Loucy (cell line): ENCODE data around the gene RAD51B.

Experiments
- H2AFZ ChIP-seq: fragments of 200-600 bp; sonication (generic); 2 replicates; pipeline ENCODE4 v1.6.0; 2016; ENCODE audit warnings: antibody characterized with exemption, mild to moderate bottlenecking, low read length, moderate library complexity
- H3F3A ChIP-seq: fragments of 200-600 bp; 2 replicates; pipeline ENCODE4 v1.6.0; 2016; ENCODE audit warnings: antibody characterized with exemption, low read depth, mild to moderate bottlenecking
- H3K27me3 ChIP-seq: fragments of 200-600 bp; sonication (generic); 2 replicates; pipeline ENCODE4 v1.6.1; 2014; ENCODE audit warnings: low read length, mild to moderate bottlenecking; ENCODE audit not compliant: insufficient read depth, poor library complexity, severe bottlenecking
- H3K36me3 ChIP-seq: fragments of 200-600 bp; sonication (generic); 2 replicates; pipeline ENCODE4 v1.6.1; 2016; ENCODE audit warnings: low read length; ENCODE audit not compliant: insufficient read depth
- H3K4me1 ChIP-seq: fragments of 200-600 bp; sonication (generic); 2 replicates; pipeline ENCODE4 v1.5.1; 2014; ENCODE audit warnings: low read length, mild to moderate bottlenecking; ENCODE audit not compliant: insufficient read depth, poor library complexity, severe bottlenecking
- H3K4me2 ChIP-seq: fragments of 200-600 bp; sonication (generic); 2 replicates; pipeline ENCODE4 v1.6.0; 2014; ENCODE audit warnings: antibody characterized with exemption, low read length, low read depth, mild to moderate bottlenecking; ENCODE audit not compliant: poor library complexity, severe bottlenecking
- H3K4me3 ChIP-seq: fragments of 200-600 bp; sonication (generic); 2 replicates; pipeline ENCODE4 v1.5.1; 2014; ENCODE audit warnings: low read length, mild to moderate bottlenecking, mixed read lengths; ENCODE audit not compliant: poor library complexity, severe bottlenecking
- H3K79me2 ChIP-seq: fragments of 200-600 bp; sonication (generic); 2 replicates; pipeline ENCODE4 v1.6.1; 2014; ENCODE audit warnings: low read length; ENCODE audit not compliant: insufficient read depth
- H3K9ac ChIP-seq: fragments of 200-600 bp; sonication (generic); 2 replicates; pipeline ENCODE4 v1.6.0; 2014; ENCODE audit warnings: mild to moderate bottlenecking, low read depth, low read length, moderate library complexity; ENCODE audit not compliant: poor library complexity, severe bottlenecking
- H3K9me2 ChIP-seq: fragments of 200-600 bp; sonication (generic); replicated peaks from 2 replicates; pipeline ENCODE4 v1.6.1; 2016; ENCODE audit warnings: low read depth, low read length, mixed read lengths
- H3K9me3 ChIP-seq: fragments of 200-600 bp; sonication (generic); 2 replicates; pipeline ENCODE4 v1.6.1; 2014; ENCODE audit warnings: mild to moderate bottlenecking, antibody characterized with exemption, low read length, low read depth; ENCODE audit not compliant: insufficient read depth
- H4K20me1 ChIP-seq: fragments of 200-600 bp; sonication (generic); 2 replicates; pipeline ENCODE4 v1.6.0; 2014; ENCODE audit warnings: antibody characterized with exemption, low read length, mild to moderate bottlenecking; ENCODE audit not compliant: insufficient read depth, poor library complexity, severe bottlenecking
- CTCF ChIP-seq: fragments of 200-600 bp; sonication (generic); conservative IDR thresholded peaks from 2 replicates; pipeline ENCODE4 v1.5.1; 2014; ENCODE audit warnings: mild to moderate bottlenecking, antibody characterized with exemption, low read length
- EZH2phosphoT487 ChIP-seq: fragments of 200-600 bp; IDR thresholded peaks from 2 replicates; pipeline ENCODE4 v1.6.1; 2018; ENCODE audit warnings: antibody characterized with exemption, mild to moderate bottlenecking, moderate library complexity, borderline replicate concordance

RAD51B gene

GRCh38 chr14:68471029-68471963 lies 651.7 kb downstream of the RAD51B start:
- Histone ChIP-seq H2AFZ (no peak overlapping the region), H3K9me3 (no peaks in the 10 kb centered on the region), H3K9me2 (no peaks in the 10 kb centered on the region), H3K27me3 (no peaks in the 10 kb centered on the region), H3K4me2 (no peak overlapping the region), H3K36me3 (no peaks in the 10 kb centered on the region), H4K20me1 (no peaks in the 10 kb centered on the region), H3K9ac (no peak overlapping the region), H3K79me2 (no peaks in the 10 kb centered on the region), H3K4me1 (peaks cover 9% of the 10 kb centered on the region), H3F3A (no peaks in the 10 kb centered on the region), H3K4me3 (no peak overlapping the region)
- no peak for TF ChIP-seq CTCF

- Histone ChIP-seq H4K20me1 (no peaks in the 10 kb centered on the region), H3K4me1 (peaks cover 13% of the 10 kb centered on the region), H3K9ac (no peak overlapping the region), H3K9me2 (no peaks in the 10 kb centered on the region), H3K9me3 (no peaks in the 10 kb centered on the region), H3K4me2 (no peak overlapping the region), H3K79me2 (no peaks in the 10 kb centered on the region), H3F3A (no peaks in the 10 kb centered on the region), H2AFZ (no peak overlapping the region), H3K4me3 (no peak overlapping the region), H3K27me3 (no peaks in the 10 kb centered on the region), H3K36me3 (no peaks in the 10 kb centered on the region)
- no peak for TF ChIP-seq EZH2phosphoT487
- TF ChIP-seq CTCF, result no peak
These were observed 652.5 kb downstream of the RAD51B start for GRCh38 chr14:68471964-68472508.

- Histone ChIP-seq H3K4me3 (no peak overlapping the region), H3K9ac (no peak overlapping the region)
These were observed 653.5 kb downstream of the RAD51B start for GRCh38 chr14:68473069-68473468.

More at GRCh38 chr14:68473069-68473468, 653.5 kb downstream of the RAD51B start:
- Histone ChIP-seq H3K9me2 (no peaks in the 10 kb centered on the region), H3K36me3 (no peaks in the 10 kb centered on the region), H4K20me1 (no peaks in the 10 kb centered on the region), H3F3A (no peaks in the 10 kb centered on the region), H3K9me3 (no peaks in the 10 kb centered on the region), H3K27me3 (no peaks in the 10 kb centered on the region), H2AFZ (no peak overlapping the region), H3K79me2 (no peaks in the 10 kb centered on the region), H3K4me1 (peaks cover 20% of the 10 kb centered on the region), H3K4me2 (no peak overlapping the region)
- TF ChIP-seq CTCF, result no peak
- no peak for TF ChIP-seq EZH2phosphoT487
